Astrocyte of the cerebellum (primary cell): ENCODE results near the gene SLC16A5.

ENCODE experiments used
- DNase-seq: peaks from one replicate; pipeline ENCODE4 v3.0.0-alpha.2; 2011; ENCODE audit warnings: low read depth
- H3K4me3 ChIP-seq: 2 replicates; pipeline ENCODE4 v1.5.1; 2011; ENCODE audit warnings: mild to moderate bottlenecking, low read depth, low read length, moderate library complexity
- CTCF ChIP-seq: IDR thresholded peaks from 2 replicates; pipeline ENCODE4 v1.5.1; 2012; ENCODE audit warnings: low read length, low read depth, moderate library complexity, mild to moderate bottlenecking; ENCODE audit errors: missing control alignments
- in situ Hi-C: cut with HindIII; loops from 2 replicates; pipeline ENCODE4 v1.10.0; 2017; ENCODE audit warnings: low sequenced_read_pairs

The SLC16A5 gene

GRCh38 chr17:75060434-75061054, 27.2 kb upstream of the SLC16A5 start:
- in situ Hi-C loops = no loop called here
- no peak overlapping the region for H3K4me3 ChIP-seq
- no peak for TF ChIP-seq CTCF
- DNase-seq = no peak

DNA sequence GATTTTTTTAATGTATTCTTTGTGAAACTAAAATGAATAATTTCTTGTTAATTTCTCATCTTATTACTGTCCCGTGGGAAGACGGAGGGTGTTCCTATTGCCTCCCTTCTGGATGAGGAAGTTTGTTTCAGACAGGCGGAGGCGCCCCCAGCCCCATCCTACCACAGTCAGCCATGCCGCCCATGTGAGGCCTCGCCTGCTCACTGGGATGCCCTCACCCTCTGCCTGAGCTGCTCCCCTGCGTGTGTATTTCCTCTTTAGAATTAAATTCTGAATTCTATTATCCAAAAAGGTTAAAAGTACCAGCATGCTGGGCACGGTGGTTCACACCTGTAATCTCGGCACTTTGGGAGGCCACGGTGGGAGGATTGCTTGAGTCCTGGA, 26.7 kb upstream of the SLC16A5 start:
- no peak for TF ChIP-seq CTCF
- in situ Hi-C loops = no loop called here
- no peak overlapping the region for H3K4me3 ChIP-seq
- no peak for DNase-seq

GRCh38 chr17:75061618-75062017, 26.1 kb upstream of the SLC16A5 start:
- no peak for TF ChIP-seq CTCF
- in situ Hi-C loops = no loop called here
- DNase-seq = no peak
- no peak overlapping the region for H3K4me3 ChIP-seq

GRCh38 chr17:75063201-75063600, 24.6 kb upstream of the SLC16A5 start:
- no peak for DNase-seq
- no peak for TF ChIP-seq CTCF
- in situ Hi-C loops = no loop called here
- no peak overlapping the region for H3K4me3 ChIP-seq

DNA sequence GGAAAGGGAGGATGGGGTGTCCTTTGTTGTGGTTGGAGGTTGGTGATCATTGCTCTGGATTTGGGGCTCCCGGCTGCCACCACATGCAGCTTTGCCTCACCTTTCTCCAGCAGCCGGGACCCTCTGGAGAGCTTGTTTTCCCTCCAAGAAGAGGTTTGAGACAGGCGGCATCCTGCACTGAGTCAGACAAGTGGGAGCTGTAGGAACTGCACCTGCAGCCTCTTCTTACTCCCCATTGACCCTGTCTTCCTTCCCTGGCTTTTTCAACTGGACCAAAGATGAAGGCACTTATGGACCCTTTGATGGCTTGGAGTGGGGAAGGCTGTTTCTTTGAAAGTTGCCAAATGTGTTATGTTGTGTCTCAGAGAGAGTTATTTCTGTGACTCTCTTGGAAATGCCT, 24.1 kb upstream of the SLC16A5 start:
- DNase-seq = no peak
- no peak for TF ChIP-seq CTCF
- in situ Hi-C loops = no loop called here
- no peak overlapping the region for H3K4me3 ChIP-seq

DNA sequence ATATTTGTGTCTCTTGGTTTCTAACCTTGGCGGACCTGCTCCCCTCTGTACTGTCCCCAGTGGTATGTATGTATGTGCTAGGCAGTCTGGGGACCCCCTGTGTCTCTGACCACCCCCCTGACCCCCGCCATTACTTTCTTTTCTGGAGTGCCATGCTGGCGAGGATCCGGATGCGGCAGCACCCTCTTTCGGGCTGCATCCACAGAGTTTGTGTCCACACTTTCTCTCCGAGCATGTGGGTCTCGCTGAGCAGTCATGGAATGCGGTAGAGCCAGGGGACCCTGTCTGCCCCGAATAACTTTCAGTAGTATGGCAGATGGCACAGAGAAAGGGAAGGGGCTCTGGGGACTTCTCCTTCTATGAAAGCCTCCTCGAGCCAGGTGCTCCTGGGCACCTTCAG, 23.7 kb upstream of the SLC16A5 start:
- in situ Hi-C loops = no loop called here
- TF ChIP-seq CTCF = no peak
- DNase-seq = no peak
- H3K4me3 ChIP-seq = no peak overlapping the region

- no peak for DNase-seq
- in situ Hi-C loops = no loop called here
- TF ChIP-seq CTCF = no peak
- H3K4me3 ChIP-seq = no peak overlapping the region
These were observed 23.3 kb upstream of the SLC16A5 start for GRCh38 chr17:75064460-75064859.
